ENCODE data around the gene MYO1E.
"Not testable (repeated sequence)": the region's sequence is repeated elsewhere in the genome, so short reads cannot be mapped to it uniquely, and the experiment has no call there.

MYO1E gene

DNA sequence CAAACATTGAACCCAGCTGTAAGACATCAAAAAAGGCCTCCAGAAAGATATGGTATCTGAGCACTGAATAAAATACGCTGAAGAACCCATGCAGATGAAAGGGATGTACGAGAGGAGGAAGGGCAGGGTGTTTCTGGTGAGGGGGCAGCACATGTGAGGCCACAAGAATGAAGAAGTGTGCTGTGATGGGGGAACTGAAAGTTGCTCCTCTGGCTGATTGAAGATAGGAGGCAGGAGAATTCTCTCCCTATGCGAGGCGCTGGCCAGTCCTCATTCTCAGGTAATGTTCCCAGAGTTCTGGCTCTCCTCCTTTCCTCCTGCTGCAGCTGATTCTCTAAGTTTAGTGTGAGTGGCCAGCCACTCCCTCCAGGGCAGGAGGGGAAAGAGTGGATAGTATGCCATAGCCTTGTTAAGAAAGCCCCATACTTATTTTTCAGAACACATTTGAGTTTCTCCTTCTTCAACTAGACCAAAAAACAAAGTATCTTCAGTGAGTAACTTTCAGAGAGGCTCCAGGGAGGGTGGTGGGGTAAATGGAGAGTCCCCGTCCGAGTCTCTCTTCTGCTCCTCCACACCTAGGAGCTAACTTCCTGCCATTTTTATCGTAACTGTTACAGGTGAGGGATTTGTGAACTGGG, 26.9 kb upstream of the MYO1E start:
- no peak for DNase-seq (ENCODE audit: low read depth)
- TF ChIP-seq, protein P1, sequence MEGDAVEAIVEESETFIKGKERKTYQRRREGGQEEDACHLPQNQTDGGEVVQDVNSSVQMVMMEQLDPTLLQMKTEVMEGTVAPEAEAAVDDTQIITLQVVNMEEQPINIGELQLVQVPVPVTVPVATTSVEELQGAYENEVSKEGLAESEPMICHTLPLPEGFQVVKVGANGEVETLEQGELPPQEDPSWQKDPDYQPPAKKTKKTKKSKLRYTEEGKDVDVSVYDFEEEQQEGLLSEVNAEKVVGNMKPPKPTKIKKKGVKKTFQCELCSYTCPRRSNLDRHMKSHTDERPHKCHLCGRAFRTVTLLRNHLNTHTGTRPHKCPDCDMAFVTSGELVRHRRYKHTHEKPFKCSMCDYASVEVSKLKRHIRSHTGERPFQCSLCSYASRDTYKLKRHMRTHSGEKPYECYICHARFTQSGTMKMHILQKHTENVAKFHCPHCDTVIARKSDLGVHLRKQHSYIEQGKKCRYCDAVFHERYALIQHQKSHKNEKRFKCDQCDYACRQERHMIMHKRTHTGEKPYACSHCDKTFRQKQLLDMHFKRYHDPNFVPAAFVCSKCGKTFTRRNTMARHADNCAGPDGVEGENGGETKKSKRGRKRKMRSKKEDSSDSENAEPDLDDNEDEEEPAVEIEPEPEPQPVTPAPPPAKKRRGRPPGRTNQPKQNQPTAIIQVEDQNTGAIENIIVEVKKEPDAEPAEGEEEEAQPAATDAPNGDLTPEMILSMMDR (IDR thresholded peaks at IDR 0.05; ENCODE audit: low read length, missing control alignments) = no peak
- H3K4me3 ChIP-seq (replicated peaks; ENCODE audit: low read depth, low read length) = no peak overlapping the region

DNA sequence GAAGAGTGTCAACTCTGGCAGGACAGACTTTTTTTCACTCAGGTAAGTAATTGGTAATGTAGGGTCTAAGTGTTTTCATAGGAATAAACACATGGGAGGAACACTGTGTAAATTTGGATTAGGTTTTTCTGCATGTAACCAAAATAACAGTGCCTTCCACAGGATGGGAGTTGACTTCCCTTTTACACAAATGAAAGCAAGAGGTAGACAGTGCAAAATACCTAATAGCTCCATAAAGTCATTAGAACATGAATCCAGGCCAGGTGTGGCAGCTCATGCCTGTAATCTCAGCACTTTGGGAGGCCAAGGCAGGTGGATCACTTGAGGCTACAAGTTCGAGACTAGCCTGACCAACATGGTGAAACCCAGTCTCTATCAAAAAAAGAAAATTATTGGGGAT, 25.5 kb upstream of the MYO1E start:
- H3K4me3 ChIP-seq (replicated peaks; ENCODE audit: low read depth, low read length) = no peak overlapping the region
- TF ChIP-seq, protein P1 (IDR thresholded peaks at IDR 0.05; ENCODE audit: low read length, missing control alignments) = no peak
- DNase-seq (ENCODE audit: low read depth) = no peak

DNA sequence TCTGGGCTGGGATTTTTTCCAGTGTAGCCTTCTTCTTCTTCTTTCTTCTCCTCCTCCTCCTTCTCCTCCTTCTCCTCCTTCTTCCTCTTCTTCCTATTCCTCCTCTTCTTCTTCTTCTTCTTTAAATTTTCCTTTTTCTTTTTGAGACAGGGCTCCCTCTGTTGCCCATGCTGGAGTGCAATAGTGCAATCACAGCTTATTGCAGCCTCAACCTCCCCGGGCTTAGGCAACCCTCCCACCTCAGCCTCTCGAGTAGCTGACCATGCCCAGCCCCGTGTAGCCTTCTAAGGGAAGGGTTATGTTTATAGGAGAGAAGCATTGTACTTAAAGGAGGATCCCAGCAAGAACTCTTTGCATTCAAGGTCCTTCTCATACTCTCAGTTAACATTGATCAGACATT, 24.0 kb upstream of the MYO1E start:
- no peak overlapping the region for H3K4me3 ChIP-seq (replicated peaks; ENCODE audit: low read depth, low read length)
- TF ChIP-seq, protein P1 (IDR thresholded peaks at IDR 0.05; ENCODE audit: low read length, missing control alignments) = no peak
- no peak for DNase-seq (ENCODE audit: low read depth)

DNA sequence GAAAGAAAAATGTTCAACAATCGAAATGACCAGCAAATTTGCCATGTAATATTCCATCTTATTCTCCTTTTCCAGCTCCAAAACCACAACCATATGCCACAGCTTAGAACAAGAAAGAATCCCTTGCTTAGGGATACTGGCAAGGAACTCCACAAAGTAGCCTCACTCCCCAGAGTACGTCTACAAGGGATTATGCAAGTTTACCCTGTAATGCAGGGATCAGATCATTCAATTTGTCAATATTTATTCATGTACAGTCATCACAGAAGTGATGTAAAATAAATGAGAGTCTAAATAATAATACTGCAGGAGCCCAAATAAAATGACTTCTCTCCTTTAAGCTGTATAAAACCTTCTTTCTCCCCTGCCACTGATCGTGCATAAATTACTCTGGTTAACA, 23.5 kb upstream of the MYO1E start:
- DNase-seq (ENCODE audit: low read depth) = no peak
- TF ChIP-seq, protein P1 (IDR thresholded peaks at IDR 0.05; ENCODE audit: low read length, missing control alignments) = no peak

DNA sequence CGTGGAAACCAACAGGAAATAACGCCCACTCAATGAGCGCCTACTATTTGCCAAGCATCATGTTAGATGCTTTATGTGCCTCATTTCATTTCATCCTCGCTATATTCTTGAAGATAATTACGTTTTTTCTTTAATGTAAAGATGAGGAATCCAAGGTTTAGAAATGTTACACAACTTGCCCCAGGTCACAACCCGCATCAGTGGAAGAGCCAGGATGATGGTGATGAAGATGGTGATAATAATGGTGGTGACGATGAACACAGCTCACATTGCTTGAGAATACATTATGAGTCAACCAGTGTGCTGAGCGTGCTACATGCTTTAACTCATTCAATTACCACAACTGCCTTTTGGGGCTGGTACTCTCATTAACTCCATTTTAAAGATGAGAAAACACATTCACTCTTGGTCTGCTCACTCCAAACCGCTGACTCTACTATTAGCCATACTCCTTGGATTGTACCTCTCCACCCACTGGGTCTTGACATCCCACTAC, 21.5 kb upstream of the MYO1E start:
- TF ChIP-seq, protein P1 (IDR thresholded peaks at IDR 0.05; ENCODE audit: low read length, missing control alignments) = no peak
- H3K4me3 ChIP-seq (replicated peaks; ENCODE audit: low read depth, low read length) = no peak overlapping the region
- no peak for DNase-seq (ENCODE audit: low read depth)

More for the DNA sequence above, 23.5 kb upstream of the MYO1E start:
- H3K4me3 ChIP-seq (replicated peaks; ENCODE audit: low read depth, low read length) = no peak overlapping the region

DNA sequence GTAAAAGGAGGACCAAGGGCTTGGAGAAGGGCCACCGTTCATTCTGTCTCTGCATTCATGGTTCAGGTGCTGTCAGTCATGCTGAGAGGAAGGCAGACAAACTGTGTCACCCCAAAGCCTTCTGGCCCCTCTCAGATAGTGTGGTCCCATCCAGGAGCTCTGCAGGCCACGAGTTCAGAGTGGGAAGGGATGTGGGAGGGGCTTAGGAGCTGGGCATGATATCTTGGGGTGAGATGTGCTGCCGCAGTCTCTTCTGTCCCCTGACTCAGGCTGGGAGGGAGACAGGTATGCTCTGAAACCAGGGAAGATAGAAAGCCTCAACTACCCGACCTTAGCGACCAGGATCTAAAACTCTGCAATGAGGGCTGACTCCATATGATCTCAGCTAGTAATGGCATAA, 19.6 kb upstream of the MYO1E start:
- H3K4me3 ChIP-seq (replicated peaks; ENCODE audit: low read depth, low read length) = no peak overlapping the region
- TF ChIP-seq, protein P1 (IDR thresholded peaks at IDR 0.05; ENCODE audit: low read length, missing control alignments) = no peak
- no peak for DNase-seq (ENCODE audit: low read depth)

DNA sequence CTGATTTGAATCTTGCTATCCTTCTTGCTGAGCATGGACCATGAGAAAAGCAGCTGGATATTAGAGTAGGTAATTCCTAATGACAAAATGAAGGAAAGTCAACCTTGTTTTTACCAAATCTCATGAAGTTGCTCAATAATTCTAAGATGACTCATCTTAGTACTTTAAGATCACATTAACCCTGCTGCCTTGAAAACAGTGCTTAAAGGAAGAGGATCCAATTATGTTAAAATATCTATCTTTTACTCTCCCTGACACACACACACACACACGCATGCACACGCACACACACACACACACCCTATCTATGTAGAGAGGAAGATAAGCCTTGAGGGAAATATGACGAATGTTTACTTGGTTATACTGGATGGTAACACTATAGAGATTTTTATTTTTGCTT, 16.0 kb upstream of the MYO1E start:
- H3K4me3 ChIP-seq (replicated peaks; ENCODE audit: low read depth, low read length) = no peak overlapping the region
- peak; percentile 65 for DNase-seq (ENCODE audit: low read depth)
- TF ChIP-seq, protein P1 (IDR thresholded peaks at IDR 0.05; ENCODE audit: low read length, missing control alignments) = no peak

DNA sequence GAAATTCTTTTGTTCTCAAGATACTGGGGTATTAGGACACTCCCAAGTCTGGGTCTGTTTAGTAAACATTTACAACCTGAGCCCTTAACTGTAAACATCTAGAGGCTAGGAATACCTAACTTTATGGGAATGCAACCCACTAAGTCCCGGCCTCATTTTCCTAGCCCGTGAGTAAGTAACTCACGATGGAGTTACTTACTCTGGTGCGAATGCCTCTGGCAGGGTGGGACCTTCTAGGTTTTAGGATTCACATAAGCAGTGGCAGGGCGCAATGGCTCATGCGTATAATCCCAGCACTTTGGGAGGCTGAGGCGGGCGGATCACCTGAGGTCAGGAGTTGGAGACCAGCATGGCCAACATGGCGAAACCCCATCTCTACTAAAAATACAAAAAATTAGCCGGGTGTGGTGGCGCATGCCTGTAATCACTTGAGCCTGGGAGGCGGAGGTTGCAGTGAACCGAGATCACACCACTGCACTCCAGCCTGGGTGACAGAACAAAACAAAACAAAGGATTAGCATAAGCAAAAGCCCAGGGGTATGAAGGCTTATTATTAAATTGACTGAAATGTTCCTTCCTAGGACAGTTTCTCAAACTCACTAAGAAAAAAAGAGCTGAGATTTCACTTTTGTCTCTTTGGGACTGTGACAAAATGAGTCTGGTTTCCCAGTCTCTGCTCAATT, 14.7 kb upstream of the MYO1E start:
- H3K4me3 ChIP-seq (replicated peaks; ENCODE audit: low read depth, low read length); DNase-seq (ENCODE audit: low read depth): not testable (repeated sequence)
